Prostate gland (tissue), 2 donors: ENCODE results near the gene GUCY1A1.

ENCODE experiments used
- POLR2A ChIP-seq: fragments of 450-650 bp; IDR thresholded peaks from one replicate; pipeline ENCODE4 v1.6.1; 2016; ENCODE audit warnings: antibody characterized with exemption, mild to moderate bottlenecking
- TF ChIP-seq, protein P1 (sequence below), 4 experiments: fragments of 200-600 bp in 2 of 4; fragments of 450-650 bp in 2 of 4; sonication (generic) in 2 of 4; IDR thresholded peaks; 1 replicate in 3 of 4; 2 replicates in 1 of 4; pipeline ENCODE4 v1.5.1; 2016 to 2019; ENCODE audit warnings: antibody characterized with exemption in 4 of 4, mild to moderate bottlenecking in 2 of 4, moderate library complexity in 2 of 4

DNA sequence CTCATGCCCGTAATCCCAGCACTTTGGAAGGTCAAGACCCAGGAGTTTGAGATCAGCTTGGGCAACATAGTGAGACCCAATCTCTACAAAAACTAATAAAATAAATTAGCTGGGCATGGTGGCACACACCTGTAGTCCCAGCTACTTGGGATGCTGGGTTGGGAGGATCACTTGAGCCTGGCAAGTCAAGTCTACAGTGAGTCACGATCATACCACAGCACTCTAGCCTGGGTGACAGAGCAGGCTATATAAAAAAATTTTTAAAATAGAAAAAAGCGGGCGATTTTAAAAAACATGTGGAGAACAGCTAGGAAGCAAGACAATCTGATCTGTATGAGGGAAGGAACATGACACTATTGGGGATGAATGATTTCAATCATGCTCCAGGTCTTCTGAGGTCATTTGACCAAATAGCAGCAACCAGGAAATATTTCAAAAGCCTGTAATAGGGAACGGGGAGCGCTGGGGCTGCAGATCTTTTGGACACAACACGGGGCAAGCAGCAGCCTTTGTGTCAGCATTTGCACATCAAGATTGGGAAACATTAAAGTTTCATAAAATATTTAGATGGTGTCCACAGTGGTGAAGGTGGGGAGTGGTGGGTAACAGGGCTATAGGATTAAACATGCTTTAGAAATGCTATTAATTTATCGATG, 48.3 kb upstream of the GUCY1A1 start:
- TF ChIP-seq, protein P1, sequence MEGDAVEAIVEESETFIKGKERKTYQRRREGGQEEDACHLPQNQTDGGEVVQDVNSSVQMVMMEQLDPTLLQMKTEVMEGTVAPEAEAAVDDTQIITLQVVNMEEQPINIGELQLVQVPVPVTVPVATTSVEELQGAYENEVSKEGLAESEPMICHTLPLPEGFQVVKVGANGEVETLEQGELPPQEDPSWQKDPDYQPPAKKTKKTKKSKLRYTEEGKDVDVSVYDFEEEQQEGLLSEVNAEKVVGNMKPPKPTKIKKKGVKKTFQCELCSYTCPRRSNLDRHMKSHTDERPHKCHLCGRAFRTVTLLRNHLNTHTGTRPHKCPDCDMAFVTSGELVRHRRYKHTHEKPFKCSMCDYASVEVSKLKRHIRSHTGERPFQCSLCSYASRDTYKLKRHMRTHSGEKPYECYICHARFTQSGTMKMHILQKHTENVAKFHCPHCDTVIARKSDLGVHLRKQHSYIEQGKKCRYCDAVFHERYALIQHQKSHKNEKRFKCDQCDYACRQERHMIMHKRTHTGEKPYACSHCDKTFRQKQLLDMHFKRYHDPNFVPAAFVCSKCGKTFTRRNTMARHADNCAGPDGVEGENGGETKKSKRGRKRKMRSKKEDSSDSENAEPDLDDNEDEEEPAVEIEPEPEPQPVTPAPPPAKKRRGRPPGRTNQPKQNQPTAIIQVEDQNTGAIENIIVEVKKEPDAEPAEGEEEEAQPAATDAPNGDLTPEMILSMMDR (IDR thresholded peaks at IDR 0.05): no peak
- TF ChIP-seq POLR2A: no peak
